ENCODE results near the gene THAP12.

The THAP12 gene

DNA sequence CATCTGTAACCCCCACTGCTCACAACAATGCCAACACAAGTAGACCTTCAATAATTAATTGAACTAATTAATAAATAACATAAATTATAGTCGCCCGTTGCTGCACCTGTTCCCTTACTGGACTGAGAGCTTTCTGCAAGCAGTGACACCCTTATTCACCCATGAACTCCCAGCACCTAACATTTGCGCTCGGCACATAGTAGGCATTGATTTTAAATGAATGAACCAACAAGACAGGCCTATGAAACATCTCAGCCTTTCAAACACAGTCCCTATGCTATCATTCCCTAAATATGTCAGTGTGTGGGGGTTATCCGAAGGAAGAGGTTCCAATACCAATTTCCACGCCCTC is 1.1 kb downstream of the THAP12 start:
- peak overlapping the region; percentile 83 for H3K4me3 ChIP-seq (ENCODE audit: low read depth, low read length)
- peaks cover 65% of the 10 kb centered on the region for H3K79me2 ChIP-seq (ENCODE audit: control insufficient read depth, insufficient read depth, low read length, unreplicated experiment)
- no peaks in the 10 kb centered on the region for H3K27me3 ChIP-seq (ENCODE audit: insufficient read depth, low read length)
- H3K4me1 ChIP-seq (ENCODE audit: control insufficient read depth, insufficient read depth, low read length, unreplicated experiment), result peaks cover 21% of the 10 kb centered on the region
- no peaks in the 10 kb centered on the region for H3K36me3 ChIP-seq (ENCODE audit: insufficient read depth, low read length)
- H3K27ac ChIP-seq (ENCODE audit: low read depth, low read length), result no peak overlapping the region
- H2AFZ ChIP-seq (ENCODE audit: low read length, unreplicated experiment), result peak overlapping the region; percentile 94

DNA sequence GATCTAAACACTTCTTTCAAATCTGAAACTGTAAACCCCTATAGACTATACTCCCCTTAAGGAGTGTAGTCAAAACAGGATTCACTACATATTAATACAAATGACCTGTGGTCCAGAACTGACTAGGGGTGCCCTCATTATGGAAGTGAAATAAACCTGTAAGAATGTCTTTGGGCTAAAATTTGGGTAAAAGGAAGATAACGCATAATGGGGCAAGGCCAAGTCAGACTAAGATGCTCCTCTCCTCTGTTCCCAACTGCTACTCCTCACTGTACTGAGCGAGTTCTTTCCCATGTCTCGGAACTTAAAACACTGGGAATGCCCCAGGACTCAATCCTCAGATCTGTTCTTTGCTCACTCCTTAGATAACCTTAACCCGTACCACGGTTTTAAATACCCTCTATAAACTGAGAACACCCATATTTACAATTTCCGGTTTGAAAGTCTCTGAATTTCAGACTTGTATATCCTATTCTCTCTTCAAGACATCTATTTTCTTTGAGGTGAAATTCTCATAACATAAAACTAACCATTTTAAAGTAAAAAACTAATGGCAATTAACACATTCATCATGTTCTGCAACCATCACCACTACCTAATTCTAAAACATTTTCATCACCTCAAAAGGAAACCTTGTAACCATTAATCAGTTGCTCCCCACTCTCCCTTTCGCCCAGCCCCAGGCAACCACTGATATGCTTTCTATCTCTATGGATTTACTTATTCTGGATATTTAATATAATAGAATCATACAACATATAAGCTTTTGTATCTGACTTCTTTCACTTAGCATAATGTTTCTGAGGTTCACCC is 4.0 kb downstream of the THAP12 start:
- Histone ChIP-seq H3K4me1 (ENCODE audit: control insufficient read depth, insufficient read depth, low read length, unreplicated experiment) (peaks cover 23% of the 10 kb centered on the region), H2AFZ (ENCODE audit: low read length, unreplicated experiment) (no peak overlapping the region), H3K27me3 (ENCODE audit: insufficient read depth, low read length) (no peaks in the 10 kb centered on the region), H3K36me3 (ENCODE audit: insufficient read depth, low read length) (no peaks in the 10 kb centered on the region), H3K79me2 (ENCODE audit: control insufficient read depth, insufficient read depth, low read length, unreplicated experiment) (peaks cover 83% of the 10 kb centered on the region), H3K4me3 (ENCODE audit: low read depth, low read length) (no peak overlapping the region), H3K27ac (ENCODE audit: low read depth, low read length) (no peak overlapping the region)

DNA sequence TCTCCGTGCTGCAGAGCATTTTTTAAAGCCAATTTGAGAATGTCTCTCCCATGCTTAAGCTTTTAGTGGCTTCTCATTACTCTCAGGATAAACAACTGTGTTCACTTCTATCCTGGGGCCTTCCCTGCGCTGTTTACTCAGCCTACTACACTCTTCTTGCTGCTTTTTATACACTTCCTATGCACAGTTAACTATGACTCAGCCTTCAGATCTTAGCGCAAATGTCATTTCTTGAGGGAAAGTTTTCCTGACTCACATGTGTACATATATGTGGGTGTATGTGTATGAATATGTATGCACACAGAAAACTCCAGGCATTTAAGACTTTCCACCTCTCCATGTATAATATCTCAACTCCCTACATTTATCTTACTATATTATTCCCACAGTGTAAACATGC is 9.8 kb downstream of the THAP12 start:
- H3K4me3 ChIP-seq (ENCODE audit: low read depth, low read length), result no peak overlapping the region
- H3K4me1 ChIP-seq (ENCODE audit: control insufficient read depth, insufficient read depth, low read length, unreplicated experiment), result peaks cover 24% of the 10 kb centered on the region
- H2AFZ ChIP-seq (ENCODE audit: low read length, unreplicated experiment), result no peak overlapping the region
- H3K79me2 ChIP-seq (ENCODE audit: control insufficient read depth, insufficient read depth, low read length, unreplicated experiment), result peaks cover 85% of the 10 kb centered on the region
- H3K27ac ChIP-seq (ENCODE audit: low read depth, low read length), result peak overlapping the region; percentile 43
- no peaks in the 10 kb centered on the region for H3K36me3 ChIP-seq (ENCODE audit: insufficient read depth, low read length)
- no peaks in the 10 kb centered on the region for H3K27me3 ChIP-seq (ENCODE audit: insufficient read depth, low read length)

DNA sequence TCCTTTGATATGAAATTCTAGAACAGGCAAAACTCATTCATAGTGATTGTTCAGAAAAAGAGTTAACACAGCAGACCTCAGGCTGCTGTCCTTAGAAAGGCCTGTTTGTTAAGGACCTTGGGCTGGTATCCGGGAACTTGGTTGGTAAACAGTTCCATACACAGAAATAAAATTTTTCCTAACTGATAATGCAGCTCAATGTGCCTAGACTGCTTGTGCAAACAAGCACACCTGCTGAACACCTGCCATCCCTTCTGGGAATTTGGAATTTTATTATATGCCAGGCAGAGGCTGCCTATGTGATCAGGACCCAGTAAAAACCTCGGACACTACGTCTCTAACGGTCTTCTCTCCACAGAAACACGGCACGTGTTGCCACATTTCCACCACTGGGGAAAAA is 11.5 kb downstream of the THAP12 start:
- Histone ChIP-seq H3K79me2 (ENCODE audit: control insufficient read depth, insufficient read depth, low read length, unreplicated experiment) (peaks cover 78% of the 10 kb centered on the region), H3K4me1 (ENCODE audit: control insufficient read depth, insufficient read depth, low read length, unreplicated experiment) (peaks cover 15% of the 10 kb centered on the region), H3K4me3 (ENCODE audit: low read depth, low read length) (no peak overlapping the region), H3K27me3 (ENCODE audit: insufficient read depth, low read length) (no peaks in the 10 kb centered on the region), H3K36me3 (ENCODE audit: insufficient read depth, low read length) (no peaks in the 10 kb centered on the region), H2AFZ (ENCODE audit: low read length, unreplicated experiment) (no peak overlapping the region), H3K27ac (ENCODE audit: low read depth, low read length) (no peak overlapping the region)

DNA sequence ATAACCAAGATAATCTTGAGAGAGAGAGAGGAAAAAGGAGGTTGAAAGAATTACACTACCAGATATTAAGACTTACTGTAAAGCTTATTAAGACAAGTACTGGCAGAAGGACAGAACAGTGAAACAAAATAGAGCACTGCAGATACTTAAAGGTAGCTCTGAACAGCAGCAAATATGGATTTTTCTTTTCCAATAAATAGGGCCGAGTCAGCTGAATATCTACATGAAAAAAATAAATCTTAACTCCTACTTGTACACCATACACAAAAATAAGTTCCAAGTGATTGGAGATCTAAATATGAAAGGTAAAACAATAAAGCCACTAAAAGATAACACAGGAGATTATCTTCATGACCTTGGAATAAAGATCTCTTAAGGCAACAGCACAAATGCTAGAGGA is 12.4 kb downstream of the THAP12 start:
- H3K36me3 ChIP-seq (ENCODE audit: insufficient read depth, low read length), result no peaks in the 10 kb centered on the region; the same call in 1 of the 2 replicates
- H3K79me2 ChIP-seq (ENCODE audit: control insufficient read depth, insufficient read depth, low read length, unreplicated experiment), result peaks cover 70% of the 10 kb centered on the region
- H2AFZ ChIP-seq (ENCODE audit: low read length, unreplicated experiment), result no peak overlapping the region
- no peak overlapping the region for H3K27ac ChIP-seq (ENCODE audit: low read depth, low read length)
- H3K4me1 ChIP-seq (ENCODE audit: control insufficient read depth, insufficient read depth, low read length, unreplicated experiment), result peaks cover 8% of the 10 kb centered on the region
- no peaks in the 10 kb centered on the region for H3K27me3 ChIP-seq (ENCODE audit: insufficient read depth, low read length)
- no peak overlapping the region for H3K4me3 ChIP-seq (ENCODE audit: low read depth, low read length)

DNA sequence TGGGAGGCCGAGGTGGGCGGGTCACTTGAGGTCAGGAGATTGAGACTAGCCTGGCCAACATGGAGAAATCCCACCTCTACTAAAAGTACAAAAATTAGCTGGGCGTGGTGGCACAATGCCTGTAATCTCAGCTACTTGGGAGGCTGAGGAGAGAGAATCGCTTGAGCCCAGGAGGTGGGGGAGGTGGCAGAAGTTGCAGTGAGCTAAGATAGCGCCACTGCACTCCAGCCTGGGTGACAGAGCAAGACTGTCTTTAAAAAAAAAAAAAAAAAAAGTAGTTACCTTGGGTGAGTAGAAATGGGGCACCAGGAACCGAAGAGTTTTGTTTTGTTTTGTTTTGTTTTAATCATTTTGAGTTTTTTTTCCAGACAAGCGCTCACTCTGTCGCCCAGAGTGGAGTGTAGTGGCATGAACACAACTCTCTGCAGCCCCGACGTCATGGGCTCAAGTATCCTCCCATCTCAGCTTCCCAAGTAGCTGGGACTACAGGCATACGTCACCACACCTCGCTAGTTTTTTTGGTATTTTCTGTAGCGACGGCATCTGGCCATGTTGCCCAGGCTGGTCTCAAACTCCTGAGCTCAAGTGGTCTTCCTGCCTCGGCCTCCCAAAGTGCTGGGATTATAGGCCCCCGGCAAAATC is 15.8 kb downstream of the THAP12 start:
- Histone ChIP-seq H3K79me2 (ENCODE audit: control insufficient read depth, insufficient read depth, low read length, unreplicated experiment) (peaks cover 62% of the 10 kb centered on the region), H3K27me3 (ENCODE audit: insufficient read depth, low read length) (no peaks in the 10 kb centered on the region), H3K27ac (ENCODE audit: low read depth, low read length) (no peak overlapping the region), H3K4me1 (ENCODE audit: control insufficient read depth, insufficient read depth, low read length, unreplicated experiment) (peaks cover 14% of the 10 kb centered on the region), H2AFZ (ENCODE audit: low read length, unreplicated experiment) (no peak overlapping the region), H3K4me3 (ENCODE audit: low read depth, low read length) (no peak overlapping the region), H3K36me3 (ENCODE audit: insufficient read depth, low read length) (no peaks in the 10 kb centered on the region; the same call in 1 of the 2 replicates)

DNA sequence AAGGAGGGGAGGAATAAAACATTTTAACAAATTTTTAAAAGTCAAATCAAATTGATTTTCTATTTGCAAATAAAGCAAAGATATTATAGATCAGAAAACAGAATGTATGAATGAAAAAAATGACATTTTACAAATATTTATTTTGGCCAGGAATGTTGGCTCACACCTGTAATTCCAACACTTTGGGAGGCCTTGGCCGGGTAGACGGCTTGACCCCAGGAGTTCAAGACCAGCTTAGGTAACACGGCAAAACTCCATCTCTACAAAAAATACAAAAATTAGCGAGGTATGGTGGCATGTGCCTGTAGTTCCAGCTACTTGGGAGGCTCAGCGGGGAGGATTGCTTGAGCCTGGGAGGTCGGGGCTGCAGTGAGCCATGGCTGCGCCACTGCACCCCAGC is 18.2 kb downstream of the THAP12 start:
- Histone ChIP-seq H3K27me3 (ENCODE audit: insufficient read depth, low read length) (no peaks in the 10 kb centered on the region), H2AFZ (ENCODE audit: low read length, unreplicated experiment) (no peak overlapping the region), H3K4me1 (ENCODE audit: control insufficient read depth, insufficient read depth, low read length, unreplicated experiment) (peaks cover 14% of the 10 kb centered on the region), H3K27ac (ENCODE audit: low read depth, low read length) (no peak overlapping the region), H3K79me2 (ENCODE audit: control insufficient read depth, insufficient read depth, low read length, unreplicated experiment) (peaks cover 41% of the 10 kb centered on the region), H3K4me3 (ENCODE audit: low read depth, low read length) (no peak overlapping the region), H3K36me3 (ENCODE audit: insufficient read depth, low read length) (peaks cover 7% of the 10 kb centered on the region; the same call in 1 of the 2 replicates)

DNA sequence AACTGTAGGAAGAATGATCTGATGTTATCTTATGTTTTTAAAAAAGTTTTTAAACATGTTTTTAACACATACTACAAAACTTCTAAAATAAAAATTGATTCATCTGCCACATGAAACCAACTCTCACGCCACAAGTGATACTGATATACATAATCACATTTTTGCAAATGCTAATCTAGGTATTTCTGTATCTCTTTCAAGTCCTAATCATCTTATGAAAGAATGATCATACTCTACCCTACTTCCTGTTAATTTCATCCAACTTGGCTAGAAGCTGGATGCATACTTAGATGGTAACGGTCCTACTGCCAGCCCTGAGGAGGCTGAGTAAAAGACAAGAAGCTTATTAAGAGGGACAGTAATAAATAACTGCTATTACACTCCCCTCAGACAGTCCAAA is 19.2 kb downstream of the THAP12 start:
- peak overlapping the region; percentile 10; the same call in 1 of the 2 replicates for H3K4me3 ChIP-seq (ENCODE audit: low read depth, low read length)
- H2AFZ ChIP-seq (ENCODE audit: low read length, unreplicated experiment), result no peak overlapping the region
- peaks cover 14% of the 10 kb centered on the region for H3K4me1 ChIP-seq (ENCODE audit: control insufficient read depth, insufficient read depth, low read length, unreplicated experiment)
- H3K27ac ChIP-seq (ENCODE audit: low read depth, low read length), result no peak overlapping the region
- no peaks in the 10 kb centered on the region for H3K27me3 ChIP-seq (ENCODE audit: insufficient read depth, low read length)
- peaks cover 32% of the 10 kb centered on the region for H3K79me2 ChIP-seq (ENCODE audit: control insufficient read depth, insufficient read depth, low read length, unreplicated experiment)
- peaks cover 12% of the 10 kb centered on the region; the same call in 1 of the 2 replicates for H3K36me3 ChIP-seq (ENCODE audit: insufficient read depth, low read length)

DNA sequence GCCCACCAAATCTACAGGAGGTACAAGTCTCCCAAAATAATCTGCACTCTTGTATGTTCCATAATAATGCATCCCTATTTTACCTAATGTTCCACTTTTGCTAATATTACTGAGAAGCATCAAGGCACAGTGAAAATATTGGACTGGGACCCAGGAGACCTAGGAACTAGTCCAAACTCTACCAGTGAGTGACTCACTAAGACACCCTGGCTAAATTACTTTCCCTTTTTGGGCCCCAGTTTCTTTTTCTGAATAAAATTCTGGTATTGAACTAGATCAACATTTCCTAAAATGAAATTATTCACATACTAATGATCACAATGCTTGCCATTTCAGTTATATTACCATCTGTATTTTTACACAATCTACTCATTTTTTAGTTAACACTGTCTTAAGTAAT is 19.6 kb downstream of the THAP12 start:
- Histone ChIP-seq H3K4me1 (ENCODE audit: control insufficient read depth, insufficient read depth, low read length, unreplicated experiment) (peaks cover 14% of the 10 kb centered on the region), H3K27ac (ENCODE audit: low read depth, low read length) (no peak overlapping the region), H3K27me3 (ENCODE audit: insufficient read depth, low read length) (no peaks in the 10 kb centered on the region), H3K36me3 (ENCODE audit: insufficient read depth, low read length) (peaks cover 12% of the 10 kb centered on the region; the same call in 1 of the 2 replicates), H2AFZ (ENCODE audit: low read length, unreplicated experiment) (no peak overlapping the region), H3K4me3 (ENCODE audit: low read depth, low read length) (peak overlapping the region; percentile 10; the same call in 1 of the 2 replicates), H3K79me2 (ENCODE audit: control insufficient read depth, insufficient read depth, low read length, unreplicated experiment) (peaks cover 29% of the 10 kb centered on the region)

DNA sequence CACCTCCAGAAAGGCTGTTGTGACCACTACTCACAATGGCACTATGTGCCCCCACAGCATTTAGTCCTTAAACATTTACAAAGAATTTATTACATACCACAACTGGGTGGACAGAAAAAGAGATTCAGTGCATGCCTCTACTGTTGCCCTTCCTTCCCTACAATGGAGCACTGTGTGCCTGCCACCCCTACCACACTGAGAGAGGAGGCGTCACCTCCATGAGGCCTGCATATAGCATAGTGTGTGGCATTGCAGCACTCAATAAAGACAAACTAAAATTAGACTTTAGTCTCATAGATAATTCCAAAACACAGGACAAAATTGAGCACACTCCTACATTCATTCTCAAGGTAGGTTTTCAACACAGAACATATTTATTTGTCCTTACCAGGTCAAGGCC is 25.8 kb downstream of the THAP12 start:
- peaks cover 7% of the 10 kb centered on the region for H3K79me2 ChIP-seq (ENCODE audit: control insufficient read depth, insufficient read depth, low read length, unreplicated experiment)
- H3K36me3 ChIP-seq (ENCODE audit: insufficient read depth, low read length), result peaks cover 47% of the 10 kb centered on the region
- H3K27me3 ChIP-seq (ENCODE audit: insufficient read depth, low read length), result no peaks in the 10 kb centered on the region
- no peak overlapping the region for H3K4me3 ChIP-seq (ENCODE audit: low read depth, low read length)
- H2AFZ ChIP-seq (ENCODE audit: low read length, unreplicated experiment), result no peak overlapping the region
- H3K27ac ChIP-seq (ENCODE audit: low read depth, low read length), result no peak overlapping the region
- no peaks in the 10 kb centered on the region for H3K4me1 ChIP-seq (ENCODE audit: control insufficient read depth, insufficient read depth, low read length, unreplicated experiment)

DNA sequence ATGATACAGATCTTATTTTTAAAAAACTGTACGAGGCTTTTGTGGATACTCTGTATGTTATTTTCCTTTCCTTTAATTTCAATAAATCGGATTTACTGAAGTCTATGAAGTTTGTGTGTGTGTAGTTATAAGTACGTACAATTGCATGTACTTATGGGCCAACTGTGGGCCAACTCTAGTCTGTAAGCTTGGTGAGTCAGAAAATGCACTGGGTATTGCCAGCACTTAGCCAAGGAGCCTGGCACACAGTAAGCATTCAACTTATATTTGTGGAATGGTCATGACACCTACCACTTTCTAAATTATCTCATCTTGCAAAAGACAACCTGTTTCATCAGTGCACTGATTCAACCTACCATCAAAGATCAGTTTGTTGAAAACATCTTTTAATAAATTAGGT is 32.6 kb downstream of the THAP12 start:
- no peak overlapping the region for H2AFZ ChIP-seq (ENCODE audit: low read length, unreplicated experiment)
- no peak overlapping the region for H3K4me3 ChIP-seq (ENCODE audit: low read depth, low read length)
- 0 out of 2 replicates have a peak, but pooled peaks cover 7% of the 10 kb centered on the region for H3K36me3 ChIP-seq (ENCODE audit: insufficient read depth, low read length)
- no peaks in the 10 kb centered on the region for H3K27me3 ChIP-seq (ENCODE audit: insufficient read depth, low read length)
- no peak overlapping the region for H3K27ac ChIP-seq (ENCODE audit: low read depth, low read length)
- no peaks in the 10 kb centered on the region for H3K79me2 ChIP-seq (ENCODE audit: control insufficient read depth, insufficient read depth, low read length, unreplicated experiment)
- no peaks in the 10 kb centered on the region for H3K4me1 ChIP-seq (ENCODE audit: control insufficient read depth, insufficient read depth, low read length, unreplicated experiment)
